HG03097 (cell line): ENCODE data around the gene FHL5.
A peak's percentile ranks its signal among the peaks of the same experiment; 100 is the strongest.
"Not testable (repeated sequence)": the region's sequence is repeated elsewhere in the genome, so short reads cannot be mapped to it uniquely, and the experiment has no call there.

Experiments used
- ATAC-seq: cut with Tn5 transposase; IDR thresholded peaks from one replicate; pipeline ENCODE4 v1.9.1; 2021; ENCODE audit not compliant: unreplicated experiment, low FRiP score

The FHL5 gene

GRCh38 chr6:96562886-96563285 is at the start of gene FHL5:
TSS of gene FHL5 (plus strand) at chr6:96563128. CDS start at chr6:96603614, 40,486 bp downstream.
- no peak for ATAC-seq

GRCh38 chr6:96520171-96521115 is 42.5 kb upstream of the FHL5 start:
- ATAC-seq, result no peak

GRCh38 chr6:96521306-96521643 is 41.7 kb upstream of the FHL5 start:
- peak; percentile 9 for ATAC-seq

- ATAC-seq, result peak; percentile 98
Measured at GRCh38 chr6:96521644-96522464, 41.1 kb upstream of the FHL5 start, which contains the start of gene UFL1. TSS of gene UFL1 (plus strand) at chr6:96521806. CDS start at chr6:96521874, 68 bp downstream.

- peak; percentile 31 for ATAC-seq
Measured at GRCh38 chr6:96522465-96523009, 40.4 kb upstream of the FHL5 start.

- ATAC-seq, result no peak
Measured at GRCh38 chr6:96528193-96528592, 34.7 kb upstream of the FHL5 start.

- no peak for ATAC-seq
Measured at GRCh38 chr6:96532399-96532798, 30.5 kb upstream of the FHL5 start.

- ATAC-seq, result no peak
Measured at GRCh38 chr6:96537726-96538125, 25.2 kb upstream of the FHL5 start.

- peak; percentile 66 for ATAC-seq
Measured at GRCh38 chr6:96542702-96543101, 20.2 kb upstream of the FHL5 start.

- no peak for ATAC-seq
Measured at GRCh38 chr6:96545882-96546281, 17.0 kb upstream of the FHL5 start.

GRCh38 chr6:96547654-96548053 is 15.3 kb upstream of the FHL5 start:
- ATAC-seq, result no peak

- no peak for ATAC-seq
Measured at GRCh38 chr6:96554558-96554957, 8.4 kb upstream of the FHL5 start.

- ATAC-seq, result not testable (repeated sequence)
Measured at GRCh38 chr6:96559740-96560139, 3.2 kb upstream of the FHL5 start.

GRCh38 chr6:96563853-96564252 is 925 bp downstream of the FHL5 start:
- ATAC-seq, result peak; percentile 80

- ATAC-seq, result no peak
Measured at GRCh38 chr6:96570053-96570452, 7.1 kb downstream of the FHL5 start.

- no peak for ATAC-seq
Measured at GRCh38 chr6:96571551-96571950, 8.6 kb downstream of the FHL5 start.

GRCh38 chr6:96575359-96575758 is 12.4 kb downstream of the FHL5 start:
- ATAC-seq, result no peak

- no peak for ATAC-seq
Measured at GRCh38 chr6:96576221-96576620, 13.3 kb downstream of the FHL5 start.

- ATAC-seq, result no peak
Measured at GRCh38 chr6:96582021-96582420, 19.1 kb downstream of the FHL5 start.

GRCh38 chr6:96582436-96582835 is 19.5 kb downstream of the FHL5 start:
- ATAC-seq, result no peak

- ATAC-seq, result no peak
Measured at GRCh38 chr6:96604420-96604819, 41.5 kb downstream of the FHL5 start.
